DND-41 (cell line): ENCODE data around the gene AJM1.

Experiments
- ATAC-seq: fragments of 200-7000 bp; cut with Tn5 transposase; 3 replicates; pipeline ENCODE4 v1.9.1; 2021; ENCODE audit warnings: low read depth; ENCODE audit not compliant: insufficient read depth
- DNase-seq: peaks from one replicate; pipeline ENCODE4 v3.0.0-alpha.2; 2020
- H2AFZ ChIP-seq: 2 replicates; pipeline ENCODE4 v1.6.0; 2012; ENCODE audit warnings: low read depth, low read length
- H3K27ac ChIP-seq: 2 replicates; pipeline ENCODE4 v1.5.1; 2012; ENCODE audit warnings: low read length, inconsistent platforms
- H3K27me3 ChIP-seq: fragments of 200-600 bp; sonication (generic); 2 replicates; pipeline ENCODE4 v1.6.0; 2012; ENCODE audit warnings: low read length, mild to moderate bottlenecking, inconsistent platforms; ENCODE audit not compliant: insufficient read depth, poor library complexity
- H3K36me3 ChIP-seq: 2 replicates; pipeline ENCODE4 v1.5.1; 2012; ENCODE audit warnings: low read length, inconsistent platforms; ENCODE audit not compliant: insufficient read depth
- H3K4me1 ChIP-seq: 2 replicates; pipeline ENCODE4 v1.5.1; 2012; ENCODE audit warnings: mild to moderate bottlenecking, low read length; ENCODE audit not compliant: insufficient read depth
- H3K4me2 ChIP-seq: 2 replicates; pipeline ENCODE4 v1.6.0; 2012; ENCODE audit warnings: mild to moderate bottlenecking, moderate library complexity, low read length, inconsistent platforms; ENCODE audit not compliant: insufficient read depth
- H3K4me3 ChIP-seq, 2 experiments: fragments of 200-600 bp in 1 of 2; shearing (Covaris generic) in 1 of 2; 2 replicates each; pipeline ENCODE4 v1.5.1; 2012 to 2016; ENCODE audit warnings: inconsistent platforms in 2 of 2, low read length in 2 of 2, mild to moderate bottlenecking in 2 of 2, low read depth in 1 of 2, moderate library complexity in 1 of 2
- H3K79me2 ChIP-seq: 2 replicates; pipeline ENCODE4 v1.6.0; 2012; ENCODE audit warnings: low read length, inconsistent platforms; ENCODE audit not compliant: insufficient read depth
- H3K9ac ChIP-seq: 2 replicates; pipeline ENCODE4 v1.6.0; 2012; ENCODE audit warnings: low read depth, mild to moderate bottlenecking, inconsistent platforms, low read length, moderate library complexity
- H3K9me3 ChIP-seq: 2 replicates; pipeline ENCODE4 v1.5.1; 2012; ENCODE audit warnings: low read length, moderate library complexity, mild to moderate bottlenecking, inconsistent platforms; ENCODE audit not compliant: insufficient read depth, severe bottlenecking
- H4K20me1 ChIP-seq: 2 replicates; pipeline ENCODE4 v1.6.0; 2012; ENCODE audit warnings: low read length; ENCODE audit not compliant: insufficient read depth
- CTCF ChIP-seq: IDR thresholded peaks from 2 replicates; pipeline ENCODE4 v1.5.1; 2012; ENCODE audit warnings: borderline replicate concordance, low read length, moderate library complexity, mild to moderate bottlenecking; ENCODE audit not compliant: poor library complexity, severe bottlenecking; ENCODE audit errors: extremely low read depth
- EZH2 ChIP-seq: IDR thresholded peaks from 3 replicates; pipeline ENCODE4 v1.6.1; 2012; ENCODE audit warnings: borderline replicate concordance, low read depth, mild to moderate bottlenecking, moderate library complexity, low read length, inconsistent platforms; ENCODE audit not compliant: severe bottlenecking

Gene AJM1

GRCh38 chr9:136854113-136854841 is 12.0 kb downstream of the AJM1 start:
- Histone ChIP-seq H3K9me3 (no peaks in the 10 kb centered on the region), H3K27ac (no peak overlapping the region), H4K20me1 (peaks cover 22% of the 10 kb centered on the region), H3K79me2 (no peaks in the 10 kb centered on the region), H2AFZ (no peak overlapping the region), H3K4me3 (no peak overlapping the region), H3K4me1 (peaks cover 10% of the 10 kb centered on the region), H3K9ac (no peak overlapping the region), H3K36me3 (peaks cover 19% of the 10 kb centered on the region), H3K4me2 (no peak overlapping the region), H3K27me3 (no peaks in the 10 kb centered on the region)
- DNase-seq (no peak), ATAC-seq (no peak)
- TF ChIP-seq EZH2 (no peak), CTCF (no peak)

- DNase-seq, result no peak
- Histone ChIP-seq H2AFZ (no peak overlapping the region), H3K4me1 (peaks cover 6% of the 10 kb centered on the region), H3K9ac (no peak overlapping the region), H3K4me2 (no peak overlapping the region), H4K20me1 (peaks cover 19% of the 10 kb centered on the region), H3K27ac (no peak overlapping the region), H3K9me3 (no peaks in the 10 kb centered on the region), H3K79me2 (no peaks in the 10 kb centered on the region), H3K4me3 (no peak overlapping the region), H3K36me3 (peaks cover 19% of the 10 kb centered on the region), H3K27me3 (no peaks in the 10 kb centered on the region)
- TF ChIP-seq CTCF (no peak), EZH2 (no peak)
- ATAC-seq, result no peak
These were observed 12.7 kb downstream of the AJM1 start for GRCh38 chr9:136854842-136855460.

GRCh38 chr9:136855461-136856078 is 13.3 kb downstream of the AJM1 start:
- Histone ChIP-seq H3K79me2 (no peaks in the 10 kb centered on the region), H3K9ac (no peak overlapping the region), H2AFZ (no peak overlapping the region), H3K4me3 (no peak overlapping the region), H3K4me2 (no peak overlapping the region), H3K9me3 (no peaks in the 10 kb centered on the region), H3K4me1 (no peaks in the 10 kb centered on the region; the same call in 1 of the 2 replicates), H3K27ac (no peak overlapping the region), H3K27me3 (no peaks in the 10 kb centered on the region), H3K36me3 (peaks cover 16% of the 10 kb centered on the region), H4K20me1 (peaks cover 15% of the 10 kb centered on the region)
- DNase-seq (no peak), ATAC-seq (no peak)
- no peak for TF ChIP-seq CTCF
- no peak for TF ChIP-seq EZH2
